ENCODE results near the gene CXCR5.

The CXCR5 gene

GRCh38 chr11:118917481-118918127 is 33.9 kb downstream of the CXCR5 start:
- DNase-seq (ENCODE audit: low spot score), result peak; percentile 94
- peak overlapping the region; percentile 96 to 100 for H3K27ac ChIP-seq
- TF ChIP-seq CTCF (IDR thresholded peaks at IDR 0.05), result no peak
- H3K4me3 ChIP-seq, result peak overlapping the region; percentile 82

- TF ChIP-seq CTCF (IDR thresholded peaks at IDR 0.05), result no peak
- H3K4me3 ChIP-seq, result peak overlapping the region; percentile 82
- peak; percentile 95 for DNase-seq (ENCODE audit: low spot score)
- H3K27ac ChIP-seq, result peak overlapping the region; percentile 96 to 100
These were observed 34.5 kb downstream of the CXCR5 start for GRCh38 chr11:118918128-118918685.

GRCh38 chr11:118918686-118919280 is 35.1 kb downstream of the CXCR5 start:
- Histone ChIP-seq H3K27ac (peak overlapping the region; percentile 96 to 100), H3K4me3 (peak overlapping the region; percentile 82)
- no peak for DNase-seq (ENCODE audit: low spot score)
- TF ChIP-seq CTCF (IDR thresholded peaks at IDR 0.05), result no peak

- DNase-seq (ENCODE audit: low spot score), result peak; percentile 93
- Histone ChIP-seq H3K27ac (peak overlapping the region; percentile 96 to 100), H3K4me3 (peak overlapping the region; percentile 82)
- TF ChIP-seq CTCF (IDR thresholded peaks at IDR 0.05), result no peak
These were observed 37.6 kb downstream of the CXCR5 start for GRCh38 chr11:118921121-118921928.

- DNase-seq (ENCODE audit: low spot score), result peak; percentile 95
- Histone ChIP-seq H3K27ac (peak overlapping the region; percentile 96 to 100), H3K4me3 (peak overlapping the region; percentile 82)
- no peak for TF ChIP-seq CTCF (IDR thresholded peaks at IDR 0.05)
These were observed 38.4 kb downstream of the CXCR5 start for GRCh38 chr11:118921929-118922744.
